ENCODE results near the gene CAPG.
A peak's percentile ranks its signal among the peaks of the same experiment; 100 is the strongest.
"Not testable (repeated sequence)": the region's sequence is repeated elsewhere in the genome, so short reads cannot be mapped to it uniquely, and the experiment has no call there.

The CAPG gene

GRCh38 chr2:85420536-85421259 is 10.5 kb upstream of the CAPG start:
- DNase-seq (ENCODE audit: low spot score) = peak; percentile 87

GRCh38 chr2:85419009-85419675 is 9.0 kb upstream of the CAPG start:
- no peak for DNase-seq (ENCODE audit: low spot score)

- peak; percentile 87 for DNase-seq (ENCODE audit: low spot score)
Observed at GRCh38 chr2:85418132-85419008, 8.2 kb upstream of the CAPG start, which contains the start of gene SH2D6. Gene SH2D6 (plus strand): TSS chr2:85418714. CDS start chr2:85429466, 10,752 bp downstream.

- no peak for DNase-seq (ENCODE audit: low spot score)
Observed at GRCh38 chr2:85415980-85416650, 5.9 kb upstream of the CAPG start.

GRCh38 chr2:85414761-85415553 is 4.8 kb upstream of the CAPG start:
- DNase-seq (ENCODE audit: low spot score) = no peak

- DNase-seq (ENCODE audit: low spot score) = not testable (repeated sequence)
Observed at GRCh38 chr2:85414421-85414759, 4.2 kb upstream of the CAPG start.

- DNase-seq (ENCODE audit: low spot score) = no peak
Observed at GRCh38 chr2:85413592-85414420, 3.6 kb upstream of the CAPG start.

GRCh38 chr2:85411405-85411748 is 1.2 kb upstream of the CAPG start:
- DNase-seq (ENCODE audit: low spot score) = no peak

GRCh38 chr2:85410584-85411404 is 628 bp upstream of the CAPG start:
- no peak for DNase-seq (ENCODE audit: low spot score)

GRCh38 chr2:85405201-85406059 is 4.7 kb downstream of the CAPG start:
- DNase-seq (ENCODE audit: low spot score) = no peak

- DNase-seq (ENCODE audit: low spot score) = no peak
Observed at GRCh38 chr2:85401844-85402243, 8.3 kb downstream of the CAPG start.

- no peak for DNase-seq (ENCODE audit: low spot score)
Observed at GRCh38 chr2:85401464-85401805, 8.7 kb downstream of the CAPG start.

- no peak for DNase-seq (ENCODE audit: low spot score)
Observed at GRCh38 chr2:85400541-85401463, 9.4 kb downstream of the CAPG start.

GRCh38 chr2:85400023-85400422 is 10.1 kb downstream of the CAPG start:
- DNase-seq (ENCODE audit: low spot score) = no peak

- DNase-seq (ENCODE audit: low spot score) = no peak
Observed at GRCh38 chr2:85399183-85399455, 11.0 kb downstream of the CAPG start.

GRCh38 chr2:85398426-85399182 is 11.6 kb downstream of the CAPG start:
- DNase-seq (ENCODE audit: low spot score) = no peak

- DNase-seq (ENCODE audit: low spot score) = no peak
Observed at GRCh38 chr2:85397925-85398331, 12.2 kb downstream of the CAPG start.

Measured in hematopoietic multipotent progenitor cell treated with erythropoietin and hydrocortisone succinate and interleukin-3 and kit ligand, for 17 days (in vitro differentiated cells).